MCF 10A (cell line): ENCODE measurements around the gene PTPRH. TPM values are rescaled to one million over a fixed set of nuclear protein-coding genes. Genes with fewer than 3 reads are reported as not detected.
A peak's percentile ranks its signal among the peaks of the same experiment; 100 is the strongest.

Experiments
- BruUV-seq: library from RNA; stranded (reverse); fragments of 400-500 nt; replicated peaks from 2 replicates; lab custom pipeline; 2021; lab: Mats Ljungman, UMichigan
- CTCF ChIA-PET: fragments of 300-600 bp; sonication (Branson Sonifier 250); formaldehyde crosslinking; extraction: SDS; loops from one replicate; lab custom pipeline; 2021; ENCODE audit warnings: antibody characterized with exemption, inconsistent platforms; lab: Yijun Ruan, JAX
- POLR2A ChIA-PET: fragments of 300-600, 350-650 bp; sonication (Branson Sonifier 250); formaldehyde crosslinking; extraction: SDS; loops from one replicate; lab custom pipeline; 2020; ENCODE audit warnings: antibody characterized with exemption, inconsistent platforms; lab: Yijun Ruan, JAX
- DNase-seq: peaks from one replicate; pipeline ENCODE4 v3.0.0-alpha.2; 2018; ENCODE audit not compliant: unreplicated experiment
- H3K27ac Mint-ChIP-seq: one replicate; pipeline ENCODE4 v1.8.0; 2022; ENCODE audit warnings: mild to moderate bottlenecking, low read depth, mixed read lengths; ENCODE audit not compliant: unreplicated experiment
- H3K27me3 Mint-ChIP-seq: one replicate; pipeline ENCODE4 v1.8.0; 2022; ENCODE audit warnings: mixed read lengths; ENCODE audit not compliant: insufficient read depth, unreplicated experiment
- H3K36me3 Mint-ChIP-seq: one replicate; pipeline ENCODE4 v1.8.0; 2022; ENCODE audit warnings: mild to moderate bottlenecking, moderate library complexity, mixed read lengths; ENCODE audit not compliant: insufficient read depth, unreplicated experiment
- H3K4me1 Mint-ChIP-seq: one replicate; pipeline ENCODE4 v1.8.0; 2022; ENCODE audit warnings: mixed read lengths; ENCODE audit not compliant: insufficient read depth, unreplicated experiment
- H3K4me3 Mint-ChIP-seq: one replicate; pipeline ENCODE4 v1.8.0; 2022; ENCODE audit warnings: mild to moderate bottlenecking, moderate library complexity, mixed read lengths; ENCODE audit not compliant: unreplicated experiment
- H3K9me3 Mint-ChIP-seq: one replicate; pipeline ENCODE4 v1.8.0; 2022; ENCODE audit warnings: mixed read lengths; ENCODE audit not compliant: unreplicated experiment
- CTCF ChIP-seq: fragments of 200-600 bp; IDR thresholded peaks from one replicate; pipeline ENCODE4 v1.8.0; 2022; ENCODE audit warnings: antibody characterized with exemption, mild to moderate bottlenecking; ENCODE audit not compliant: unreplicated experiment
- intact Hi-C: fragments of 100-400 bp; cut with micrococcal nuclease; formaldehyde crosslinking; loops from 2 replicates; pipeline ENCODE4 v1.14.1; 2022
- total RNA-seq: library from RNA; stranded (reverse); gene quantifications from 2 replicates; pipeline ENCODE4 v1.2.3, GENCODE V29; 2022

The PTPRH gene
- total RNA-seq, 1 experiment from 2014 or later, result 0.56 TPM

- peaks cover 2% of the 10 kb centered on the region for H3K9me3 Mint-ChIP-seq
- DNase-seq, result peak; percentile 61
- BruUV-seq, result no TSS peak
- H3K27me3 Mint-ChIP-seq, result peaks cover 24% of the 10 kb centered on the region
- no peak overlapping the region for H3K27ac Mint-ChIP-seq
- ChIA-PET CTCF (interaction anchor here (0.5 to 3.6 kb wide), 18 partner anchors 9 to 958 kb away, joined by 3 to 21 read pairs (median 3); no protein-coding TSS in a partner anchor), POLR2A (interaction anchor here (0.6 to 1.7 kb wide), 8 partner anchors 13 to 330 kb away, joined by 3 to 5 read pairs (median 4); partner anchors contain the start of genes ISOC2, PPP6R1 and ZNF628)
- H3K4me1 Mint-ChIP-seq, result peaks cover 14% of the 10 kb centered on the region
- no peak for TF ChIP-seq CTCF
- no peaks in the 10 kb centered on the region for H3K36me3 Mint-ChIP-seq
- peak overlapping the region; percentile 69 for H3K4me3 Mint-ChIP-seq
- intact Hi-C loops, result loop anchor here (2.0 kb wide), 2 partner anchors 20 to 70 kb away; partner anchors contain the start of gene DNAAF3
Observed at GRCh38 chr19:55146705-55147273, 62.5 kb downstream of the PTPRH start.

- intact Hi-C loops, result loop anchor here (2.0 kb wide), 2 partner anchors 21 to 71 kb away; partner anchors contain the start of gene DNAAF3
- Mint-ChIP-seq H3K27ac (no peak overlapping the region), H3K27me3 (peaks cover 24% of the 10 kb centered on the region), H3K9me3 (no peaks in the 10 kb centered on the region), H3K4me1 (peaks cover 14% of the 10 kb centered on the region), H3K4me3 (peak overlapping the region; percentile 69), H3K36me3 (no peaks in the 10 kb centered on the region)
- no TSS peak for BruUV-seq
- ChIA-PET POLR2A (interaction anchor here (0.7 to 1.7 kb wide), 6 partner anchors 14 to 330 kb away, joined by 3 to 5 read pairs (median 4); partner anchors contain the start of genes PPP6R1 and ZNF628), CTCF (interaction anchor here (0.6 to 3.6 kb wide), 12 partner anchors 11 to 469 kb away, joined by 3 to 21 read pairs (median 3); no protein-coding TSS in a partner anchor)
- TF ChIP-seq CTCF, result peak; percentile 81
- peak; percentile 51 for DNase-seq
Observed at GRCh38 chr19:55146078-55146704, 63.1 kb downstream of the PTPRH start.

- intact Hi-C loops, result no loop called here
- H3K36me3 Mint-ChIP-seq, result no peaks in the 10 kb centered on the region
Observed at GRCh38 chr19:55145232-55145631, 64.1 kb downstream of the PTPRH start.

More at GRCh38 chr19:55145232-55145631, 64.1 kb downstream of the PTPRH start:
- BruUV-seq, result no TSS peak
- ChIA-PET POLR2A (interaction anchor here (0.6 to 0.7 kb wide), 2 partner anchors 300 to 490 kb away, joined by 3 to 5 read pairs; no protein-coding TSS in a partner anchor), CTCF (interaction anchor here (0.7 to 3.6 kb wide), 3 partner anchors 15 to 412 kb away, joined by 3 to 21 read pairs (median 3); no protein-coding TSS in a partner anchor)
- H3K4me1 Mint-ChIP-seq, result peaks cover 11% of the 10 kb centered on the region
- no peak for TF ChIP-seq CTCF
- H3K27ac Mint-ChIP-seq, result no peak overlapping the region
- DNase-seq, result no peak
- H3K27me3 Mint-ChIP-seq, result peaks cover 18% of the 10 kb centered on the region
- peak overlapping the region; percentile 69 for H3K4me3 Mint-ChIP-seq
- no peaks in the 10 kb centered on the region for H3K9me3 Mint-ChIP-seq
